DND-41 (cell line): Measurements from ENCODE around the gene C10orf120.

ENCODE experiments used
- ATAC-seq: fragments of 200-7000 bp; cut with Tn5 transposase; 3 replicates; pipeline ENCODE4 v1.9.1; 2021; ENCODE audit warnings: low read depth; ENCODE audit not compliant: insufficient read depth
- DNase-seq: peaks from one replicate; pipeline ENCODE4 v3.0.0-alpha.2; 2020
- H2AFZ ChIP-seq: 2 replicates; pipeline ENCODE4 v1.6.0; 2012; ENCODE audit warnings: low read depth, low read length
- H3K27ac ChIP-seq: 2 replicates; pipeline ENCODE4 v1.5.1; 2012; ENCODE audit warnings: low read length, inconsistent platforms
- H3K27me3 ChIP-seq: fragments of 200-600 bp; sonication (generic); 2 replicates; pipeline ENCODE4 v1.6.0; 2012; ENCODE audit warnings: low read length, mild to moderate bottlenecking, inconsistent platforms; ENCODE audit not compliant: insufficient read depth, poor library complexity
- H3K36me3 ChIP-seq: 2 replicates; pipeline ENCODE4 v1.5.1; 2012; ENCODE audit warnings: low read length, inconsistent platforms; ENCODE audit not compliant: insufficient read depth
- H3K4me1 ChIP-seq: 2 replicates; pipeline ENCODE4 v1.5.1; 2012; ENCODE audit warnings: mild to moderate bottlenecking, low read length; ENCODE audit not compliant: insufficient read depth
- H3K4me2 ChIP-seq: 2 replicates; pipeline ENCODE4 v1.6.0; 2012; ENCODE audit warnings: mild to moderate bottlenecking, moderate library complexity, low read length, inconsistent platforms; ENCODE audit not compliant: insufficient read depth
- H3K4me3 ChIP-seq, 2 experiments: fragments of 200-600 bp in 1 of 2; shearing (Covaris generic) in 1 of 2; 2 replicates each; pipeline ENCODE4 v1.5.1; 2012 to 2016; ENCODE audit warnings: inconsistent platforms in 2 of 2, low read length in 2 of 2, mild to moderate bottlenecking in 2 of 2, low read depth in 1 of 2, moderate library complexity in 1 of 2
- H3K79me2 ChIP-seq: 2 replicates; pipeline ENCODE4 v1.6.0; 2012; ENCODE audit warnings: low read length, inconsistent platforms; ENCODE audit not compliant: insufficient read depth
- H3K9ac ChIP-seq: 2 replicates; pipeline ENCODE4 v1.6.0; 2012; ENCODE audit warnings: low read depth, mild to moderate bottlenecking, inconsistent platforms, low read length, moderate library complexity
- H3K9me3 ChIP-seq: 2 replicates; pipeline ENCODE4 v1.5.1; 2012; ENCODE audit warnings: low read length, moderate library complexity, mild to moderate bottlenecking, inconsistent platforms; ENCODE audit not compliant: insufficient read depth, severe bottlenecking
- H4K20me1 ChIP-seq: 2 replicates; pipeline ENCODE4 v1.6.0; 2012; ENCODE audit warnings: low read length; ENCODE audit not compliant: insufficient read depth
- EZH2 ChIP-seq: IDR thresholded peaks from 3 replicates; pipeline ENCODE4 v1.6.1; 2012; ENCODE audit warnings: borderline replicate concordance, low read depth, mild to moderate bottlenecking, moderate library complexity, low read length, inconsistent platforms; ENCODE audit not compliant: severe bottlenecking
- TF ChIP-seq, protein P1 (sequence below): IDR thresholded peaks from 2 replicates; pipeline ENCODE4 v1.5.1; 2012; ENCODE audit warnings: borderline replicate concordance, low read length, moderate library complexity, mild to moderate bottlenecking; ENCODE audit not compliant: poor library complexity, severe bottlenecking; ENCODE audit errors: extremely low read depth

The C10orf120 gene

DNA sequence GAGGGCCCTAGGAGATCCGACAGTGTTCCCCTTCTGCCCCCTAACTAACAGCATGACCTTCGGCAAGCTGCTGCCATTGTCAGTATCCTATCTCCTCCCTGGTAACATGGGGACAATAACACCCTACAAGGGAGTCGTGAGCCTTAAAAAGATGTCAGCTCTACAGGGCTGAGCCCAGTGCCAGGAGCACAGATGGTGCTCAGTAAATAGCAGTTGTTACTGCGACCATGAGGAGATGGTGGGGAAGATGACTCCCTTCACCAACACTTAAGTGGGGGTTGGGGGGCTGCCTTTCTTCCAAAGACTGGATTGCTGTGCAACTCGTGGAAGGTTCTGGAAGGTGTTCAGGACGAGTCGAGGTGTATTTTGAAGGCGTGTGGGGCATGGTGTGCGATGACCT is 29.5 kb upstream of the C10orf120 start:
- ATAC-seq, result no peak
- no peak overlapping the region for H3K4me2 ChIP-seq
- DNase-seq, result no peak
- H3K27me3 ChIP-seq, result peaks cover 3% of the 10 kb centered on the region
- H3K9me3 ChIP-seq, result no peaks in the 10 kb centered on the region
- H3K79me2 ChIP-seq, result no peaks in the 10 kb centered on the region
- no peak overlapping the region for H2AFZ ChIP-seq
- H4K20me1 ChIP-seq, result no peaks in the 10 kb centered on the region
- H3K9ac ChIP-seq, result no peak overlapping the region
- H3K4me3 ChIP-seq, result no peak overlapping the region
- no peak overlapping the region for H3K27ac ChIP-seq
- no peak for TF ChIP-seq EZH2
- TF ChIP-seq, protein P1, sequence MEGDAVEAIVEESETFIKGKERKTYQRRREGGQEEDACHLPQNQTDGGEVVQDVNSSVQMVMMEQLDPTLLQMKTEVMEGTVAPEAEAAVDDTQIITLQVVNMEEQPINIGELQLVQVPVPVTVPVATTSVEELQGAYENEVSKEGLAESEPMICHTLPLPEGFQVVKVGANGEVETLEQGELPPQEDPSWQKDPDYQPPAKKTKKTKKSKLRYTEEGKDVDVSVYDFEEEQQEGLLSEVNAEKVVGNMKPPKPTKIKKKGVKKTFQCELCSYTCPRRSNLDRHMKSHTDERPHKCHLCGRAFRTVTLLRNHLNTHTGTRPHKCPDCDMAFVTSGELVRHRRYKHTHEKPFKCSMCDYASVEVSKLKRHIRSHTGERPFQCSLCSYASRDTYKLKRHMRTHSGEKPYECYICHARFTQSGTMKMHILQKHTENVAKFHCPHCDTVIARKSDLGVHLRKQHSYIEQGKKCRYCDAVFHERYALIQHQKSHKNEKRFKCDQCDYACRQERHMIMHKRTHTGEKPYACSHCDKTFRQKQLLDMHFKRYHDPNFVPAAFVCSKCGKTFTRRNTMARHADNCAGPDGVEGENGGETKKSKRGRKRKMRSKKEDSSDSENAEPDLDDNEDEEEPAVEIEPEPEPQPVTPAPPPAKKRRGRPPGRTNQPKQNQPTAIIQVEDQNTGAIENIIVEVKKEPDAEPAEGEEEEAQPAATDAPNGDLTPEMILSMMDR, result no peak
- no peaks in the 10 kb centered on the region for H3K36me3 ChIP-seq
- H3K4me1 ChIP-seq, result no peaks in the 10 kb centered on the region

DNA sequence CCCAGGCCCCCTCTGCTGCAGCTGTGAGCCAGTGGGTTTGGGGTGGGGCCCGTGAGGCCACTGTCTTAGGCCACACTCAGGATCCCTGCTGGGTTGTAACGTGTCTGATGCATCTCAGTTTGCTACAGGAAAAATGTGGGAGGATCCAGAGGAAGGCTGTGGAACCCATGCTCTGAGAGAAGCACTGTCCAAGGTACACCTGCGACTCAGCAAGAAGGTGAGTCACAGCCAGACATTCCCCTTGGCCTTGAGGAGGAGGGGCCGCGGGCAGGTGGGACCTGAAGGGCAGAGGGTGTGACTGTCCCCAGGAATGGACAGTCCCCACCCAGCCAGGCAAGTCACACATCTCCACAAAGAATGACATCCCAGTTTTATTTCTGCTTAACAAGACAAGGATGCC is 27.8 kb upstream of the C10orf120 start:
- H3K4me2 ChIP-seq, result no peak overlapping the region
- ATAC-seq (no peak), DNase-seq (no peak)
- no peaks in the 10 kb centered on the region for H3K36me3 ChIP-seq
- H4K20me1 ChIP-seq, result no peaks in the 10 kb centered on the region
- no peak overlapping the region for H3K27ac ChIP-seq
- no peak overlapping the region for H3K9ac ChIP-seq
- TF ChIP-seq, protein P1, result no peak
- TF ChIP-seq EZH2, result no peak
- H3K79me2 ChIP-seq, result no peaks in the 10 kb centered on the region
- H3K27me3 ChIP-seq, result peaks cover 3% of the 10 kb centered on the region
- no peak overlapping the region for H3K4me3 ChIP-seq
- no peak overlapping the region for H2AFZ ChIP-seq
- H3K4me1 ChIP-seq, result no peaks in the 10 kb centered on the region
- H3K9me3 ChIP-seq, result no peaks in the 10 kb centered on the region

DNA sequence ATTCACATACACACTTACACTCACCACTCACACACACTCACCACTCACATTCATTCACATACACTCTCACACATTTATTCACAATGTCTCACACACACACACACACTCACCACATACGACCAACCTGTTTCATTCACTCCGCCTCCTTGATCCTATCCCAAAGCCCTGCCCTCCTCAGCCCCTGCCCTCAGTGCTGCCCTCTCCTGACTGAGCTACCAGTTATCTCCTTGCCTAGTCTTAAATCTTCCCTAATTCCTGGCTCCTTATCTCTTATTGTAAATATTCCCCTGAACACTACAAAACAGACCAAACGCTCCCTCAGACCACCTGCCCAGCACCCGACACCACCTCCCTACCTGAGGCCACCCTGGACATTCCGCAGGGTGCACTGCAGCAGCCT is 26.1 kb upstream of the C10orf120 start:
- ATAC-seq, result no peak

More for the DNA sequence above, 26.1 kb upstream of the C10orf120 start:
- no peaks in the 10 kb centered on the region for H3K79me2 ChIP-seq
- H2AFZ ChIP-seq, result no peak overlapping the region
- no peaks in the 10 kb centered on the region for H4K20me1 ChIP-seq
- H3K27ac ChIP-seq, result no peak overlapping the region
- no peaks in the 10 kb centered on the region for H3K36me3 ChIP-seq
- no peak overlapping the region for H3K4me3 ChIP-seq
- no peaks in the 10 kb centered on the region for H3K4me1 ChIP-seq
- TF ChIP-seq, protein P1, result peak; percentile 17
- no peak for TF ChIP-seq EZH2
- no peak overlapping the region for H3K4me2 ChIP-seq
- no peak overlapping the region for H3K9ac ChIP-seq
- H3K9me3 ChIP-seq, result no peaks in the 10 kb centered on the region
- DNase-seq, result no peak
- H3K27me3 ChIP-seq, result peaks cover 1% of the 10 kb centered on the region
